Activated CD8-positive, alpha-beta memory T cell treated with anti-CD3 and anti-CD28 coated beads, Interleukin-2, amount 10 ng/mL, durations not matched to agents 7 days and 5 days (primary cell): ENCODE measurements around the gene KLHL41. TPM values are rescaled to one million over a fixed set of nuclear protein-coding genes. Genes with fewer than 3 reads are reported as not detected.

ENCODE experiments used
- ATAC-seq: fragments of 150-1000 bp; cut with Tn5 transposase; one replicate; pipeline ENCODE4 v1.10.0; 2021; ENCODE audit warnings: moderate library complexity
- CTCF ChIA-PET: fragments of 350-600 bp; sonication (Branson Sonifier 250); formaldehyde crosslinking; loops from one replicate; lab custom pipeline; 2021; ENCODE audit warnings: antibody characterized with exemption; lab: Charles Lee
- DNase-seq: peaks from one replicate; pipeline ENCODE4 v3.0.0-alpha.2; 2020
- H3K27ac Mint-ChIP-seq: one replicate; pipeline ENCODE4 v1.8.0; 2021; ENCODE audit warnings: mild to moderate bottlenecking, mixed read lengths
- H3K27me3 Mint-ChIP-seq: one replicate; pipeline ENCODE4 v1.8.0; 2021; ENCODE audit warnings: mixed read lengths
- H3K36me3 Mint-ChIP-seq: one replicate; pipeline ENCODE4 v1.8.0; 2021; ENCODE audit warnings: mild to moderate bottlenecking, mixed read lengths
- H3K4me1 Mint-ChIP-seq: one replicate; pipeline ENCODE4 v1.8.0; 2021; ENCODE audit warnings: mixed read lengths
- H3K4me3 Mint-ChIP-seq: one replicate; pipeline ENCODE4 v1.8.0; 2021; ENCODE audit warnings: mild to moderate bottlenecking, moderate library complexity, mixed read lengths
- H3K9me3 Mint-ChIP-seq: one replicate; pipeline ENCODE4 v1.8.0; 2022; ENCODE audit warnings: low read depth, mixed read lengths
- total RNA-seq, 2 experiments: library from RNA; stranded (reverse); gene quantifications; one replicate each; pipeline ENCODE4 v1.2.3, GENCODE V29; 2021

KLHL41 gene
- under 1 TPM in 1 of 2 experiments, not detected in 1; 0.12 TPM for total RNA-seq

DNA sequence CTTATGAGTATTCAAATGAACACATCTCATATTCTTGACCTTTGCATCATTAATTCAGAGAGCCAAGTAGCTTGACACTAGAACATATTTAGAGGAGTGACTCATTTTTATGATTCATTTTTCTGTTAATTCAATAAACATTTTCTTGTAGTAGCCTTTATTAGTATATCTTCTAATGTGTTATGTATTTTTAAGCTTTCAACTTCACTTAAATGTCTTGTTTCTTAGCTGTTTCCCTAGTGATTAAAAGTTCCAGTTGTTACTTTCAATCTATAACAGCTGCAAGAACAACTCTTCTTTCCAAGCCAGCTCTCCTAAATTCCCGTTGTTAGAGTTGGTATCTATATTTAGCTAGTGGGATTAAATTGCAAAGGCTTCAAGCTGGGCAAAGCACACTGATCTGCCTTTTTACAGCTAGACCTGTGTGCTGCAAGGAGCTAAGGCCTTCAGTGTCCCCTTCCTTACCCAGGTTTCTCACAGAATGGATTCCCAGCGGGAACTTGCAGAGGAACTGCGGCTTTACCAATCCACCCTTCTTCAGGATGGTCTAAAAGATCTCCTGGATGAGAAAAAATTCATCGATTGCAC, at the start of gene KLHL41:
Gene KLHL41, plus strand, starts transcription at position 405 of the 588 bp plus-strand sequence. Its CDS starts 77 bp downstream, at position 482.
- CTCF ChIA-PET: interaction anchor here (0.9 kb wide), 1 partner anchor 12 kb away, joined by 3 read pairs; no protein-coding TSS in a partner anchor
- H3K27me3 Mint-ChIP-seq: peaks cover under 1% of the 10 kb centered on the region
- H3K27ac Mint-ChIP-seq: no peak within 1 kb of the TSS
- H3K4me3 Mint-ChIP-seq: no peak within 1 kb of the TSS
- no peaks in the 10 kb centered on the region for H3K4me1 Mint-ChIP-seq
- DNase-seq: no peak
- peaks cover under 1% of the 10 kb centered on the region for H3K36me3 Mint-ChIP-seq
- no peaks in the 10 kb centered on the region for H3K9me3 Mint-ChIP-seq
- no peak for ATAC-seq

DNA sequence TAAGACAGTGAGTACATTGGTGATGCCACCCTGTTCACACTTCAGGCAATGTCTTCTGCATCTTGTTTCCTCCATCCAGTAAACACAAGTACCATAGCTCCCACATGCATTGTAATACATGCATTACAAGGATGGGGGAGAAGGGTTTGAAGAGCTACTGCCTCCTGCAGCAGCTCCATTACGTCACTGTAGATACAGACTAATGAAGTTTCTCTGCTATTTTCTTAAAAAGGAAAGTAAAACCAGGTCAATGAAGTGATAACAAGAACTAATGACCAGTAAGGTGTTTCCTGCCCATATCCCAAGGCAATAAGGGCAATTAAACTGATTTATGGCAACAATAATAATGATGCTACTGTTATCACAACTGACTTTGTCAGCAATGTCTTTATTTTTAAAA, 48.4 kb upstream of the KLHL41 start:
- H3K36me3 Mint-ChIP-seq: no peaks in the 10 kb centered on the region
- ATAC-seq (no peak), DNase-seq (no peak)
- CTCF ChIA-PET: interaction anchor here (1.0 to 1.4 kb wide), 4 partner anchors 9 to 352 kb away, joined by 3 read pairs; no protein-coding TSS in a partner anchor
- no peak overlapping the region for H3K4me3 Mint-ChIP-seq
- no peaks in the 10 kb centered on the region for H3K9me3 Mint-ChIP-seq
- peaks cover 10% of the 10 kb centered on the region for H3K27me3 Mint-ChIP-seq
- H3K4me1 Mint-ChIP-seq: no peaks in the 10 kb centered on the region
- H3K27ac Mint-ChIP-seq: no peak overlapping the region

DNA sequence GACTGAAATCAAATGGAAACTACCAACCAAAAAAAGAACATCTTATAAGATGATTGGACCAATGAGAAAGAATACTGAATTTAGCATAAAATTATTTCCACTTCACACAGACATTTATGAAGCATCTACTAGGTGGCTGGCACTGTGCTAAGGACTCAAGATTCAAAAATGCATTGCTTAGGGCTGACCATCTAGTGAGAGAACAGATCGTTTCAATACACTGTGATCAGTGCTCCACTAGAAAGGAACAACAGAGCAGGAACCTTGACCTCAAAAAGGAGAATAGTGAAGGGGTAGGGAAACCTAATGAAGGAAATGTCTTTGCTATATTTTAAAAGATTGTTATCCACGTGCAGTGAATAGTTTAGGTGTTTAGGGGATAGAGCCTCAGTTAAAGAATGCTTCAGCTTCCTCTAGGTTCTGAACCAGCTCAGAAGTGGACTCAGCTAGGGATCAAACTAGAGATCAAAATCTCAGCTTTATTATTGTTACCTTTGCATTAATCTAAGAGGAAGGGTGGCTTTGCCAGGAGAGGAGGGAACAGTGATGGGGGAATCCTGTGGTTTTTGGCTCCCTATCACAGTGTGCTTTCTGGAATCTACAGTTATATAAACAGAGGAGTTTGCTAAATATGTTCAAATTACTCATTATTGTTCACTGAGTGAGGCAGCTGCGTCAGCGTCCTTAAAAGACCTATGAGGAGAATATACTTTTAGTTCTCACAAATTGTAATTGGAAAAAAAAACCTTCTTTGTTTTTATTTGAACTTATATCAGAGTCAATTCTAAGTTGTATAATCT, 46.4 kb upstream of the KLHL41 start:
- H3K36me3 Mint-ChIP-seq: no peaks in the 10 kb centered on the region
- ATAC-seq: peak; percentile 34
- no peaks in the 10 kb centered on the region for H3K9me3 Mint-ChIP-seq
- no peak for DNase-seq
- no peak overlapping the region for H3K27ac Mint-ChIP-seq
- H3K4me3 Mint-ChIP-seq: no peak overlapping the region
- CTCF ChIA-PET: interaction anchor here (1.3 kb wide), 1 partner anchor 11 kb away, joined by 4 read pairs; no protein-coding TSS in a partner anchor
- H3K27me3 Mint-ChIP-seq: peaks cover 2% of the 10 kb centered on the region
- no peaks in the 10 kb centered on the region for H3K4me1 Mint-ChIP-seq

DNA sequence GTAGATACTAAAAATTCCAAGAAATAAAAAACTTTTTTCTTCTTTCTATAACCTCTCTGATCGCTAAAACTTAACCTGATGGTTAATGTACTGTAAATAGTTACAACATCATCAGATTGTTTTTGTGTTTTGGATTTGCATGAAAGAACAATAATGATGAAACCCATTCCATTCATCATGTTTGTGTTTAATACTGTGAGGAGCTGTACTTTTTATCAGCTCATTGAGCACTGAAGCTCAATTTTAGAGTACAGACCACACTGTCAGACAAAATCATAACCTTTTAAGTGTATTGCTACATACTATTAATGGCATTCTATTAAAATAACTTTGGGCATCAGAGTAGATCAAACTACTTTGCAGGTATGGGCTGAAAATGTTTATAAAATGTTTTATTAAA, 45.0 kb upstream of the KLHL41 start:
- Mint-ChIP-seq H3K9me3 (no peaks in the 10 kb centered on the region), H3K4me1 (no peaks in the 10 kb centered on the region), H3K27ac (no peak overlapping the region), H3K4me3 (no peak overlapping the region), H3K36me3 (no peaks in the 10 kb centered on the region), H3K27me3 (peaks cover 2% of the 10 kb centered on the region)
- CTCF ChIA-PET: interaction anchor here (0.6 to 1.1 kb wide), 3 partner anchors 15 to 98 kb away, joined by 3 to 4 read pairs (median 4); partner anchors contain the start of gene BBS5
- ATAC-seq (peak; percentile 40), DNase-seq (no peak)

DNA sequence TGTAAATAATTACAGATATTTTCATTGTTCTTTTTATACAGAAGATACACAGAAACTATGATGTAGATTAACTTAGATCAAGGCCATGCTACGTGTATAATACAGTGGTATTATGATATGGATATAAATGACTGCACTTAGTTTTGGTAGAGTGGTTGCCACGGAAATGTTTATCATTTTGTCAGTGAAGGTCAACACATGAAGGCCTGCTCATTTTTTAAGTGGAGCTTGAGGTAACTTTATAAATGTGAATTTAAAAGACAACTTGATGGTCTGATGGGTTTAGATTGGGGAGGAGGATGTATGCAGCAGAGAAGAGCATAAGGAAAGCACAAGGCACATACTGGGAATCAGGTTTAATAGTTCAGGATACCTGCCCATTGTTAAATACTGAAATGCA, 44.6 kb upstream of the KLHL41 start:
- CTCF ChIA-PET: interaction anchor here (0.6 to 1.1 kb wide), 3 partner anchors 14 to 98 kb away, joined by 3 to 4 read pairs (median 4); partner anchors contain the start of gene BBS5
- Mint-ChIP-seq H3K9me3 (no peaks in the 10 kb centered on the region), H3K4me3 (no peak overlapping the region), H3K27ac (peak overlapping the region; percentile 24), H3K36me3 (no peaks in the 10 kb centered on the region), H3K27me3 (peaks cover 2% of the 10 kb centered on the region), H3K4me1 (no peaks in the 10 kb centered on the region)
- peak; percentile 50 for ATAC-seq
- DNase-seq: no peak

DNA sequence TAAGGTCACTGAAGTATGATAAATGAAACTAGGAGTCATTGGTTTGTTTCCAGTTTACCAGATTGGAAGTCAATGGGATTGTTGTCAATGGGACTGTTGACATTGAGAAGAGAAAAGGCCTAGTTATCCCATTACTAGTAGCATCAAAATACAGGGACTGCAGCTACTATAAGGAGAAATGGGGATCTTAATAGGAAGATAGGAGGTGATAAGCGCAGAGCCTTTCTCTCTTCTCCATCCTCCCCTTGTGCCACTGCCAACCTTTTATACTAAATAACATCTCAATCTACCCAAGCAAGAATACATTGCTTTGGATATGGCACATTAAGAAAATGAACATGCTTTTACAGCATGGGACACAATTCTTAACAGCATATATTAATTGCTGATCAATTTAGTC, 40.7 kb upstream of the KLHL41 start:
- DNase-seq: no peak
- CTCF ChIA-PET: interaction anchor here (2.3 kb wide), 1 partner anchor 10 kb away, joined by 10 read pairs; the partner anchor contains the start of gene BBS5
- Mint-ChIP-seq H3K4me3 (no peak overlapping the region), H3K9me3 (no peaks in the 10 kb centered on the region), H3K27ac (no peak overlapping the region), H3K36me3 (no peaks in the 10 kb centered on the region), H3K27me3 (peaks cover 2% of the 10 kb centered on the region), H3K4me1 (no peaks in the 10 kb centered on the region)
- peak; percentile 26 for ATAC-seq

DNA sequence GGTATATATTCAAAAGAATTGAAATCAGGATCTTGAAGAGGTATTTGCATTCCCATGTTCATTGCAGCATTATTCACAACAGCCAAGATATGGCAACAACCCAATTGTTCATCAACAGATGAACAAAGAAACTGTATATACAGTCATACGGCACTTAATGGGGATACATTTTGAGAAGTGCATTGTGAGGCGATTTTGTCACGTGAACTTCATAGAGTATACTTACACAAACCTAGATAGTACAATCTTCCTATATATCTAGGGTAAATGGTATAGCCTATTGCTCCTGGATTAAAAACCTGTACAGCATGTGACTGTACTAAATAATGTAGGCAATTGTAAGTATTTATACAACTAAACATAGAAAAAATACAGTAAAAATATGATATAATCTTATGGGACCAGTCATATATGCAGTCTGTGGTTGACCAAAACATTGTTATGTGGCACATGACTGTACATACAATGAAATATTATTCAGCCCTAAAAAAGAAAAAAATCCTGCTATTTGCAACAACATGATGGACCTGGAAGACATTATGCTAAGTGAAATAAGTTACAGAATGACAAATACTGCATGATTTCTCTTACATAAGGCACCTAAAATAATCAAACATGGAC, 39.4 kb upstream of the KLHL41 start:
- Mint-ChIP-seq H3K27me3 (no peaks in the 10 kb centered on the region), H3K4me1 (no peaks in the 10 kb centered on the region), H3K9me3 (no peaks in the 10 kb centered on the region), H3K27ac (no peak overlapping the region), H3K36me3 (no peaks in the 10 kb centered on the region), H3K4me3 (no peak overlapping the region)
- DNase-seq (no peak), ATAC-seq (peak; percentile 23)
- CTCF ChIA-PET: interaction anchor here (0.7 to 2.3 kb wide), 2 partner anchors 9 to 95 kb away, joined by 3 to 10 read pairs; partner anchors contain the start of gene BBS5

DNA sequence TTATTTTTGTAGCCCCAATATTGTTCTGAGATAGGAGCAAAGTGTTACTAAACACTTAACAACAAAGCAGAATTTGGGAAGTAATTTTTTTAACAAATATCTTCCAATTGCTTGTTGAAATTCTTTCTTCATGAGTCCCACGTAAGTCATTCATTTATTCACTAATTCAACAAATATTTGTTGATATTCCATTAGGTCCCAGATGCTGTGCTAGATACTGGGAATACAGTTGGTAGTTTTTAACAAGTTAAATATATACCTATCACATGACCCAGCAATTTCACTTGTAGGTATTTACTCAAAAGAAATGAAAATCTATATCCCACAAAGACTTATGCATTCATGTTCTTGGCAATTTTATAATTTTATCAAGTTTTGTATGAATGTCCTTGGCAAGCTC, 37.3 kb upstream of the KLHL41 start:
- no peaks in the 10 kb centered on the region for H3K27me3 Mint-ChIP-seq
- ATAC-seq: no peak
- CTCF ChIA-PET: interaction anchor here (1.5 kb wide), 1 partner anchor 56 kb away, joined by 4 read pairs; no protein-coding TSS in a partner anchor
- no peak for DNase-seq
- no peaks in the 10 kb centered on the region for H3K9me3 Mint-ChIP-seq
- H3K4me3 Mint-ChIP-seq: no peak overlapping the region
- no peaks in the 10 kb centered on the region for H3K4me1 Mint-ChIP-seq
- no peaks in the 10 kb centered on the region for H3K36me3 Mint-ChIP-seq
- H3K27ac Mint-ChIP-seq: no peak overlapping the region

DNA sequence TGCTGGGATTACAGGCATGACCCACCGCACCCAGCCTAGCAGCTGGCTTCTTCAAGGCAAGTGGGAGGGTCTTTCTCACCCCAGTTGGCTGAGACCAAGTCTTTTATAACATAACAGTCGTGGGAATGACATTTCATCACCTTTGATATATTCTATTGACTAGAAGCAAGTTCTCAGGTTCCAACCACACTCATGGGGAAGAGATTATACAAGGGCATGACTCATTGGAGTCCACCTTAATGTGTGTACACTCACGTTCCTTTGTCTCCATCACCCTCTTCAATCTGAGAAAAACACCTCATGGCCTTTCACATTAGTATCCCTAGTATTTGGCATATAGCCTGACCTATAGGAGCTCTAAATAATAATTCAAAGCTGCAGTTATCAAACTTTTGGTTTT, 33.0 kb upstream of the KLHL41 start:
- no peaks in the 10 kb centered on the region for H3K36me3 Mint-ChIP-seq
- CTCF ChIA-PET: interaction anchor here (0.7 kb wide), 1 partner anchor 337 kb away, joined by 3 read pairs; no protein-coding TSS in a partner anchor

DNA sequence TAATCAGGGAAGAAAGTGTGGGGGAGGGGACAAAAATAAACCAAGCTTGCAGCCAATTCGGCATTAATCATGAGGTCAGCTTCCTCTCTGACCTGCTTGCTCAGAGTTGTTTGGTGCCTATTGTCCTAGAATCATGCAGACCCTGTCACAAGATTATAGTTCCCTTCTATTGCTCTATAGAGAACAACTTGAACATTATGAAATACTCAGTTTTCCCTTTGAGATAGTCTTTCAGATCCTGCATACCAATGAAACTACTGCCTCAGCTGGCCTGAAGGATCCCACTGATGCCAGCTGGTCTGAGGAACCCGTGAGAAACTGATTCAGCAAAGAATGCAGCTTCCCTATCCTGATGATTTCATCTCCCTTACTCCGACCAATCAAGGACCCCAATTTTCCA, 31.2 kb upstream of the KLHL41 start:
- H3K4me3 Mint-ChIP-seq: peak overlapping the region; percentile 91
- H3K4me1 Mint-ChIP-seq: peaks cover 15% of the 10 kb centered on the region
- CTCF ChIA-PET: interaction anchor here (1.7 kb wide), 1 partner anchor 9 kb away, joined by 10 read pairs; no protein-coding TSS in a partner anchor
- H3K27ac Mint-ChIP-seq: no peak overlapping the region
- H3K36me3 Mint-ChIP-seq: no peaks in the 10 kb centered on the region
- DNase-seq (no peak), ATAC-seq (no peak)
- no peaks in the 10 kb centered on the region for H3K27me3 Mint-ChIP-seq
- no peaks in the 10 kb centered on the region for H3K9me3 Mint-ChIP-seq

More for the DNA sequence above, 33.0 kb upstream of the KLHL41 start:
- Mint-ChIP-seq H3K9me3 (no peaks in the 10 kb centered on the region), H3K4me3 (no peak overlapping the region), H3K27me3 (no peaks in the 10 kb centered on the region), H3K4me1 (peaks cover 15% of the 10 kb centered on the region), H3K27ac (no peak overlapping the region)
- ATAC-seq (no peak), DNase-seq (no peak)

DNA sequence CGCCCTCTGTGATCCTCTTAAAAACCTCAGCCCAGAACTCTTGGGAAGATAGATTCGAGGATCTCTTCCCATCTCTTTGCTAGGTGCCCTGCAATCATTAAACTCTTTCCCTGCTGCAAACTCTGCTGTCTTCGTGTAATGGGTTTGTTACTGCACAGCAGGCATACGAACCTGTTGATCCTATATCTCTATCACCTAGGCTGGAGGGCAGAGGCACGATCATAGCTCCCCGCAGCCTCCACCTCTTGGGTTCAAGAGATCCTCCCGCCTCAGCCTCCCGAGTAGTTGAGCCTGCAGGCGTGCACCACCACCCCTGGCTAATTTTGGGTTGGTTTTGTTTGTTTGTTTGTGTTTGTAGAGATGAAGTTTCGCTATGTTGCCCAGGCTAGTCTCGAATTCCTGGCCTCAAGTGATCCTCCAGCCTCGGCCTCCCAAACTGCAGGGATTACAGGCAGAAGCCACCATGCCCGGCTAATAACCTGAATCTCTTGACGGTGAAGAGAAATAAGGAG, 30.7 kb upstream of the KLHL41 start:
- CTCF ChIA-PET: interaction anchor here (0.8 to 1.7 kb wide), 8 partner anchors 9 to 348 kb away, joined by 3 to 10 read pairs (median 4); partner anchors contain the start of genes CFAP210, METTL5, PHOSPHO2 and SSB
- H3K27ac Mint-ChIP-seq: peak overlapping the region; percentile 54
- peaks cover 15% of the 10 kb centered on the region for H3K4me1 Mint-ChIP-seq
- no peaks in the 10 kb centered on the region for H3K27me3 Mint-ChIP-seq
- no peak for ATAC-seq
- H3K4me3 Mint-ChIP-seq: peak overlapping the region; percentile 91
- no peak for DNase-seq
- H3K36me3 Mint-ChIP-seq: no peaks in the 10 kb centered on the region
- H3K9me3 Mint-ChIP-seq: no peaks in the 10 kb centered on the region

DNA sequence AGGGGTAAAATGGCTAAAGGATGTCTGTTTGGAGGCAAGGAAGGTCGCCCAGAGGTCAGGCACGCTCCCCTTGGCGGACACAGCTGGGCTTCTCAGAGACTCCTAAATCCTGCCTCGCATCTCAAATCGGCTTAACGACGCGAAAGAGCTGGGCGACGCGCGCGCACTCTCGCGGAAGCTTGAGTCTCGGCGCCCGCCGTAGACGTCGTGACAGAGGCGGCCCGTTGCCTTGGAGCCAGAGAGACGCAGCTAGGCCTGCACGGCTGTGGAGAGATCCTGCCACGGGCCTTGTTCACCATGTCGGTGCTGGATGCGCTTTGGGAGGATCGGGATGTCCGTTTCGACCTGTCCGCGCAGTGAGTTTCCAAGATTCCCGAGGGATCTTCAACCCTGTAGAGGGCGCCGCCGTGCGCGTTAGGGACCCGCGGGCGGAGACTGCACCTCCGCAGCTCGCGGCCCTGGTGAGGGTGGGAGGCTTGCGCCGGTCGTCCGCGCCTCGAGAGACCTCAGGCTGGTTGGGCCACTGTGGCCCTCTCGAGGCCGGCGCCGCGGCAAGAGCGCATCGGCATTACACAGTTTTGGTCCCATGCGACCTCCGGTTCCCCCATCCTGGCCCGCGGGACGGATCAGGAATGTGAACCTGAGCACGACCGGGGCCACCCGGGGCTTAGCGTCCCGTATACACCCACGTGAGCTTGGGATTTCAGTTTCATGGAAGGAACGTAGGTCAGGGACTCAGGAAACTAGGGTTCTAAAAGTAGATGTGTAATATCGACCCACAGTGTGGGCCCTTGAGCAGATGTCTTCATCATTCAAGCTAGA, 30.0 kb upstream of the KLHL41 start, which contains the start of gene BBS5:
Gene BBS5, plus strand, starts transcription at position 238 of the 822 bp plus-strand sequence. Its CDS starts 60 bp downstream, at position 298.
- Mint-ChIP-seq H3K36me3 (no peaks in the 10 kb centered on the region), H3K27ac (peak within 1 kb of the TSS; percentile 54), H3K4me1 (peaks cover 15% of the 10 kb centered on the region), H3K27me3 (no peaks in the 10 kb centered on the region), H3K4me3 (peak within 1 kb of the TSS; percentile 91), H3K9me3 (no peaks in the 10 kb centered on the region)
- DNase-seq (peak; percentile 88), ATAC-seq (peak; percentile 98)
- CTCF ChIA-PET: interaction anchor here (0.7 to 1.7 kb wide), 15 partner anchors 8 to 348 kb away, joined by 3 to 10 read pairs (median 3); partner anchors contain the start of genes CFAP210, METTL5, PHOSPHO2 and SSB
